GM12878 (cell line): ENCODE results near the gene CLEC14A. TPM values are rescaled to one million over a fixed set of nuclear protein-coding genes. Genes with fewer than 3 reads are reported as not detected.

Experiments
- ATAC-seq: fragments of 200-7000 bp; cut with Tn5 transposase; 3 replicates; pipeline ENCODE4 v1.9.1; 2020; ENCODE audit warnings: mild to moderate bottlenecking, moderate library complexity
- BruUV-seq: library from RNA; stranded (reverse); fragments of 400-500 nt; replicated peaks from 2 replicates; lab custom pipeline; 2021; lab: Mats Ljungman, UMichigan
- CTCF ChIA-PET: fragments of 300-600 bp; sonication (Branson Sonifier 250); formaldehyde crosslinking; extraction: SDS; loops from one replicate; lab custom pipeline; 2021; ENCODE audit warnings: inconsistent platforms; lab: Yijun Ruan, JAX
- POLR2A ChIA-PET: fragments of 350-600 bp; formaldehyde crosslinking; extraction: SDS; loops from one replicate; lab custom pipeline; 2021; ENCODE audit warnings: inconsistent platforms; lab: Charles Lee
- RAD21 ChIA-PET: fragments of 300-600 bp; sonication (Branson Sonifier 250); formaldehyde crosslinking; loops from one replicate; lab custom pipeline; 2023; ENCODE audit warnings: antibody characterized with exemption; ENCODE audit not compliant: unreplicated experiment; lab: Charles Lee
- SMC1A ChIA-PET: fragments of 300-600 bp; sonication (Branson Sonifier 250); formaldehyde crosslinking; loops from one replicate; lab custom pipeline; 2023; ENCODE audit not compliant: unreplicated experiment, uncharacterized antibody; lab: Charles Lee
- DNase-seq: peaks from one replicate; pipeline ENCODE4 v3.0.0-alpha.2; 2011; ENCODE audit warnings: low read depth, low spot score
- FAIRE-seq: peaks from 3 replicates; lab custom pipeline; 2011; peaks lifted over from hg19 to GRCh38; lab: Jason Lieb, UNC
- H2AFZ ChIP-seq: 2 replicates; pipeline ENCODE4 v1.6.0; 2011; ENCODE audit warnings: low read depth, low read length, control low read depth; ENCODE audit not compliant: control insufficient read depth
- H3K27ac ChIP-seq: 2 replicates; pipeline ENCODE4 v1.5.1; 2011; ENCODE audit warnings: control low read depth; ENCODE audit not compliant: control insufficient read depth, insufficient read depth
- H3K27me3 ChIP-seq, 2 experiments: replicated peaks in 1 of 2; 2 replicates each; pipeline versions ENCODE4 v1.6.0 to v1.6.1; 2011; ENCODE audit warnings: low read length in 1 of 2; ENCODE audit not compliant: control insufficient read depth in 2 of 2, insufficient read depth in 2 of 2
- H3K36me3 ChIP-seq, 2 experiments: 2 replicates each; pipeline ENCODE4 v1.5.1; 2011; ENCODE audit warnings: low read length in 1 of 2; ENCODE audit not compliant: control insufficient read depth in 2 of 2, insufficient read depth in 2 of 2
- H3K4me1 ChIP-seq: 2 replicates; pipeline ENCODE4 v1.6.1; 2011; ENCODE audit warnings: mild to moderate bottlenecking, low read length, moderate library complexity, mixed read lengths; ENCODE audit not compliant: control insufficient read depth, insufficient read depth
- H3K4me2 ChIP-seq: 2 replicates; pipeline ENCODE4 v1.6.0; 2011; ENCODE audit warnings: control low read depth; ENCODE audit not compliant: control insufficient read depth, insufficient read depth
- H3K4me3 ChIP-seq: fragments of 200-600 bp; sonication (generic); 2 replicates; pipeline ENCODE4 v1.5.1; 2016
- H3K79me2 ChIP-seq: 2 replicates; pipeline ENCODE4 v1.6.0; 2011; ENCODE audit warnings: low read length; ENCODE audit not compliant: control insufficient read depth, insufficient read depth
- H3K9ac ChIP-seq: 2 replicates; pipeline ENCODE4 v1.8.0; 2011; ENCODE audit warnings: low read length, control low read depth, mixed read lengths; ENCODE audit not compliant: control insufficient read depth, insufficient read depth
- H3K9me3 ChIP-seq: replicated peaks from 3 replicates; pipeline ENCODE4 v1.5.1; 2011; ENCODE audit warnings: mild to moderate bottlenecking, low read length; ENCODE audit not compliant: control insufficient read depth, insufficient read depth
- H4K20me1 ChIP-seq: 2 replicates; pipeline ENCODE4 v1.6.0; 2011; ENCODE audit not compliant: control insufficient read depth, insufficient read depth
- BACH1 ChIP-seq: fragments of 450-650 bp; IDR thresholded peaks from 2 replicates; pipeline ENCODE4 v1.6.1; 2017; ENCODE audit warnings: mild to moderate bottlenecking, borderline replicate concordance
- BCLAF1 ChIP-seq: fragments of 450-650 bp; IDR thresholded peaks from 2 replicates; pipeline ENCODE4 v1.6.1; 2017; ENCODE audit warnings: antibody characterized with exemption, mild to moderate bottlenecking, moderate library complexity
- BMI1 ChIP-seq: fragments of 450-650 bp; IDR thresholded peaks from 2 replicates; pipeline ENCODE4 v1.6.1; 2016; ENCODE audit warnings: mild to moderate bottlenecking, moderate library complexity, borderline replicate concordance
- BRCA1 ChIP-seq: IDR thresholded peaks from 2 replicates; pipeline ENCODE4 v1.6.1; 2011; ENCODE audit warnings: low read depth, low read length, improper control_type of control experiment
- CBX3 ChIP-seq: fragments of 200-600 bp; sonication (generic); IDR thresholded peaks from 2 replicates; pipeline ENCODE4 v1.6.1; 2016; ENCODE audit warnings: low read depth, borderline replicate concordance
- ETV6 ChIP-seq, 2 experiments: fragments of 450-650 bp in 1 of 2; IDR thresholded peaks in 1 of 2; conservative IDR thresholded peaks in 1 of 2; 2 replicates each; pipeline ENCODE4 v1.6.1; 2014; ENCODE audit warnings: antibody characterized with exemption in 1 of 2, borderline replicate concordance in 1 of 2, low read depth in 1 of 2, mild to moderate bottlenecking in 1 of 2, moderate library complexity in 1 of 2
- NR2C1 ChIP-seq: fragments of 450-650 bp; IDR thresholded peaks from 2 replicates; pipeline ENCODE4 v1.6.1; 2017; ENCODE audit warnings: antibody characterized with exemption, mild to moderate bottlenecking, moderate library complexity
- NR2F1 ChIP-seq: fragments of 450-650 bp; conservative IDR thresholded peaks from 2 replicates; pipeline ENCODE4 v1.6.1; 2017; ENCODE audit warnings: mild to moderate bottlenecking
- POLR2AphosphoS5 ChIP-seq: IDR thresholded peaks from 2 replicates; pipeline ENCODE4 v1.6.1; 2011; ENCODE audit warnings: mild to moderate bottlenecking, low read length, inconsistent platforms
- RFX5 ChIP-seq: IDR thresholded peaks from 2 replicates; pipeline ENCODE4 v1.6.1; 2011; ENCODE audit warnings: low read depth, low read length, improper control_type of control experiment
- ZBTB40 ChIP-seq: fragments of 450-650 bp; IDR thresholded peaks from 2 replicates; pipeline ENCODE4 v1.6.1; 2016; ENCODE audit warnings: mild to moderate bottlenecking, moderate library complexity, borderline replicate concordance
- WGBS: methylation state at CpG from one replicate; pipeline ENCODE4 v1.1.6; 2016; ENCODE audit warnings: low lambda C conversion rate; ENCODE audit not compliant: insufficient replicate concordance, insufficient coverage; ENCODE audit errors: missing lambda C conversion rate; 5-methylcytosine and 5-hydroxymethylcytosine counted together
- in situ Hi-C: fragments of 300-500 bp; cut with MboI; formaldehyde crosslinking; loops from 9 replicates; pipeline ENCODE4 v1.14.3; 2018; ENCODE audit warnings: mixed read lengths
- intact Hi-C: fragments of 100-400 bp; cut with micrococcal nuclease; formaldehyde crosslinking; loops from one replicate; pipeline ENCODE4 v1.14.2; 2022; ENCODE audit not compliant: unreplicated experiment
- polyA plus RNA-seq, 11 experiments: library from polyadenylated mRNA; depleted of rRNA in 4 of 11; unstranded in 6 of 11; stranded (reverse) in 5 of 11; fragments of >200 nt; fragmentation: Nextera tagmentation in 4 of 11; fragmentation: Illumina TruSeq in 1 of 11; extraction: Ambion mirVana in 4 of 11; extraction: Trizol in 1 of 11; gene quantifications; 1 replicate in 1 of 11; 2 replicates in 10 of 11; pipeline versions ENCODE4 v1.2.1 to v1.2.3, GENCODE V29; 2011 to 2016; ENCODE audit warnings: inconsistent platforms in 2 of 11, missing spikeins in 2 of 11, low read depth in 1 of 11
- total RNA-seq, 4 experiments: library from RNA; depleted of rRNA in 3 of 4; stranded (reverse); fragments of >200 nt in 3 of 4; fragmentation: Illumina TruSeq in 1 of 4; extraction: Trizol in 1 of 4; gene quantifications; 2 replicates each; pipeline versions ENCODE4 v1.2.1 to v1.2.3, GENCODE V29; 2013 to 2021

CLEC14A gene
- total and polyA plus RNA-seq, 10 of the 15 experiments (the other 5 are each of a cell fraction or from before 2014, with no cell fraction given), result not detected

- ATAC-seq, result no peak
These were observed 553 bp downstream of the CLEC14A start for GRCh38 chr14:38255408-38255672.

More at GRCh38 chr14:38255408-38255672, 553 bp downstream of the CLEC14A start:
- CTCF ChIA-PET, result no interaction called here
- Histone ChIP-seq H2AFZ (no peak overlapping the region), H3K9me3 (no peaks in the 10 kb centered on the region; the same call in 2 of the 3 replicates), H3K9ac (no peak overlapping the region), H3K27me3 (no peaks in the 10 kb centered on the region), H3K4me3 (no peak overlapping the region), H3K36me3 (no peaks in the 10 kb centered on the region), H3K4me2 (no peak overlapping the region), H3K27ac (no peak overlapping the region), H3K79me2 (no peaks in the 10 kb centered on the region), H4K20me1 (no peaks in the 10 kb centered on the region), H3K4me1 (no peaks in the 10 kb centered on the region)
- POLR2A ChIA-PET, result no interaction called here
- FAIRE-seq, result no peak
- BruUV-seq, result no TSS peak
- in situ Hi-C loops, result no loop called here
- no peak for DNase-seq
- 73% methylated on average over 29 of the region's 29 CpGs for WGBS
- TF ChIP-seq BRCA1 (no peak), BMI1 (no peak), ZBTB40 (no peak), BACH1 (no peak), NR2F1 (no peak), CBX3 (no peak), BCLAF1 (no peak), ETV6 (conservative IDR thresholded peaks at IDR 0.05 in 1 of 2, IDR thresholded peaks at IDR 0.05 in 1 of 2; ENCODE audit: borderline replicate concordance in 1 of 2, low read depth in 1 of 2) (no peak), NR2C1 (no peak), POLR2AphosphoS5 (no peak), RFX5 (no peak)
- RAD21 ChIA-PET, result no interaction called here
- SMC1A ChIA-PET, result no interaction called here
- intact Hi-C loops, result no loop called here
